HTR-8/SVneo (cell line): ENCODE measurements around the gene CENPX.
A peak's percentile ranks its signal among the peaks of the same experiment; 100 is the strongest.
"Not testable (repeated sequence)": the region's sequence is repeated elsewhere in the genome, so short reads cannot be mapped to it uniquely, and the experiment has no call there.

Source experiments
- DNase-seq: peaks from one replicate; pipeline ENCODE4 v3.0.0; 2011; ENCODE audit warnings: low spot score, mixed read lengths; ENCODE audit not compliant: insufficient read length
- FAIRE-seq: peaks from 2 replicates; lab custom pipeline; 2011; peaks lifted over from hg19 to GRCh38; lab: Jason Lieb, UNC

The CENPX gene

GRCh38 chr17:82042649-82043048, 20.0 kb upstream of the CENPX start:
- FAIRE-seq, result peak; percentile 83
- DNase-seq, result no peak

GRCh38 chr17:82041144-82041814, 18.6 kb upstream of the CENPX start:
- DNase-seq (no peak), FAIRE-seq (no peak)

GRCh38 chr17:82039695-82040299, 17.1 kb upstream of the CENPX start:
- DNase-seq (no peak), FAIRE-seq (no peak)

GRCh38 chr17:82038796-82039409, 16.2 kb upstream of the CENPX start:
- not testable (repeated sequence) for DNase-seq, FAIRE-seq

GRCh38 chr17:82037889-82038195, 15.2 kb upstream of the CENPX start:
- FAIRE-seq, result no peak
- DNase-seq, result no peak

- FAIRE-seq (peak; percentile 93), DNase-seq (peak; percentile 97)
Measured at GRCh38 chr17:82037092-82037888, 14.6 kb upstream of the CENPX start, which contains the start of gene DCXR. Gene DCXR, minus strand, starts transcription at chr17:82037697. Its CDS starts 15 bp downstream, at chr17:82037682.

- FAIRE-seq (no peak), DNase-seq (no peak)
Measured at GRCh38 chr17:82036634-82037091, 14.0 kb upstream of the CENPX start.

GRCh38 chr17:82035956-82036633, 13.4 kb upstream of the CENPX start:
- FAIRE-seq, result no peak

GRCh38 chr17:82035488-82035887, 12.8 kb upstream of the CENPX start:
- DNase-seq, result no peak
- FAIRE-seq, result no peak

More at GRCh38 chr17:82035956-82036633, 13.4 kb upstream of the CENPX start:
- no peak for DNase-seq

- FAIRE-seq (no peak), DNase-seq (no peak)
Measured at GRCh38 chr17:82034371-82035011, 11.8 kb upstream of the CENPX start.

GRCh38 chr17:82033359-82034085, 10.8 kb upstream of the CENPX start:
- FAIRE-seq (no peak), DNase-seq (no peak)

GRCh38 chr17:82031885-82032627, 9.4 kb upstream of the CENPX start:
- peak; percentile 41 for DNase-seq
- no peak for FAIRE-seq

- DNase-seq, result peak; percentile 45
- no peak for FAIRE-seq
Measured at GRCh38 chr17:82031303-82031884, 8.7 kb upstream of the CENPX start, which contains the start of gene RAC3. Gene RAC3, plus strand, starts transcription at chr17:82031678. Its CDS starts 84 bp downstream, at chr17:82031762.

GRCh38 chr17:82030470-82031302, 8.0 kb upstream of the CENPX start:
- DNase-seq (peak; percentile 84), FAIRE-seq (peak; percentile 75)

- FAIRE-seq, result no peak
- DNase-seq, result no peak
Measured at GRCh38 chr17:82029990-82030469, 7.4 kb upstream of the CENPX start.

GRCh38 chr17:82029391-82029790, 6.7 kb upstream of the CENPX start:
- DNase-seq, result no peak
- FAIRE-seq, result no peak

- no peak for FAIRE-seq
- DNase-seq, result no peak
Measured at GRCh38 chr17:82028966-82029365, 6.3 kb upstream of the CENPX start.
